HepG2 (cell line): ENCODE data around the gene CAMTA2. TPM values are rescaled to one million over a fixed set of nuclear protein-coding genes. Genes with fewer than 3 reads are reported as not detected.

Experiments used
- AHR ChIP-seq: IDR thresholded peaks from 2 replicates; pipeline ENCODE4 v1.6.1; 2018; ENCODE audit warnings: missing genetic modification reagents, missing compliant biosample characterization
- ATF1 ChIP-seq: IDR thresholded peaks from 2 replicates; pipeline ENCODE4 v1.6.1; 2016; ENCODE audit warnings: mild to moderate bottlenecking, control low read depth
- HNF4G ChIP-seq, 2 experiments: sonication (generic) in 1 of 2; formaldehyde crosslinking in 1 of 2; IDR thresholded peaks; 2 replicates each; pipeline versions ENCODE4 v1.4.0 to v1.6.1; 2011 to 2020; ENCODE audit warnings: borderline replicate concordance in 2 of 2, low read depth in 2 of 2, mild to moderate bottlenecking in 2 of 2, low read length in 1 of 2, missing genetic modification reagents in 1 of 2, moderate library complexity in 1 of 2
- MXD1 ChIP-seq: sonication (generic); formaldehyde crosslinking; IDR thresholded peaks from 2 replicates; pipeline ENCODE4 v1.4.0; 2020; ENCODE audit warnings: mild to moderate bottlenecking, missing genetic modification reagents
- MXI1 ChIP-seq: IDR thresholded peaks from 3 replicates; pipeline ENCODE4 v1.6.1; 2012; ENCODE audit warnings: low read depth, low read length, inconsistent platforms, borderline replicate concordance
- NFE2 ChIP-seq: sonication (generic); formaldehyde crosslinking; IDR thresholded peaks from 2 replicates; pipeline ENCODE4 v1.4.0; 2020; ENCODE audit warnings: missing genetic modification reagents
- SAP130 ChIP-seq: IDR thresholded peaks from 2 replicates; pipeline ENCODE4 v1.6.1; 2016; ENCODE audit warnings: low read depth
- ZNF276 ChIP-seq: sonication (generic); formaldehyde crosslinking; IDR thresholded peaks from 2 replicates; pipeline ENCODE4 v1.4.0; 2020; ENCODE audit warnings: mild to moderate bottlenecking, low read depth, missing genetic modification reagents
- ZNF280B ChIP-seq: sonication (generic); formaldehyde crosslinking; IDR thresholded peaks from 2 replicates; pipeline ENCODE4 v1.5.0; 2020; ENCODE audit warnings: missing genetic modification reagents, mild to moderate bottlenecking, borderline replicate concordance
- ZNF329 ChIP-seq: sonication (generic); formaldehyde crosslinking; IDR thresholded peaks from 2 replicates; pipeline ENCODE4 v1.9.0; 2021; ENCODE audit warnings: low read depth, mild to moderate bottlenecking, missing genetic modification reagents
- ZNF451 ChIP-seq: sonication (generic); formaldehyde crosslinking; IDR thresholded peaks from 2 replicates; pipeline ENCODE4 v1.5.0; 2020; ENCODE audit warnings: mild to moderate bottlenecking, missing genetic modification reagents
- ZNF569 ChIP-seq: sonication (generic); formaldehyde crosslinking; IDR thresholded peaks from 2 replicates; pipeline ENCODE4 v1.5.0; 2020; ENCODE audit warnings: mild to moderate bottlenecking, missing genetic modification reagents, moderate library complexity, borderline replicate concordance
- ZNF609 ChIP-seq: sonication (generic); formaldehyde crosslinking; IDR thresholded peaks from 2 replicates; pipeline ENCODE4 v1.4.0; 2020; ENCODE audit warnings: mild to moderate bottlenecking, missing genetic modification reagents, borderline replicate concordance
- ZNF614 ChIP-seq: IDR thresholded peaks from 2 replicates; pipeline ENCODE4 v1.6.1; 2018; ENCODE audit warnings: missing biosample characterization, missing genetic modification reagents, inconsistent platforms, borderline replicate concordance
- ZNF639 ChIP-seq: conservative IDR thresholded peaks from 2 replicates; pipeline ENCODE4 v1.6.1; 2018; ENCODE audit warnings: missing genetic modification reagents
- ZNF878 ChIP-seq: sonication (generic); formaldehyde crosslinking; IDR thresholded peaks from 2 replicates; pipeline ENCODE4 v1.8.1; 2023; ENCODE audit warnings: mild to moderate bottlenecking, missing genetic modification reagents, moderate library complexity
- ZSCAN25 ChIP-seq: sonication (generic); formaldehyde crosslinking; IDR thresholded peaks from 2 replicates; pipeline ENCODE4 v1.8.0; 2022; ENCODE audit warnings: mild to moderate bottlenecking, missing genetic modification reagents
- polyA plus RNA-seq, 8 experiments: library from polyadenylated mRNA; depleted of rRNA in 3 of 8; stranded (reverse) in 7 of 8; unstranded in 1 of 8; fragments of >200 nt; fragmentation: Illumina TruSeq in 4 of 8; extraction: Trizol in 4 of 8; gene quantifications; 2 replicates each; pipeline versions ENCODE4 v1.2.1 to v1.2.3, GENCODE V29; 2011 to 2016; ENCODE audit warnings: low read depth in 4 of 8, missing spikeins in 1 of 8, mixed read lengths in 1 of 8; ENCODE audit not compliant: insufficient read depth in 1 of 8
- total RNA-seq, 5 experiments: library from RNA; depleted of rRNA; stranded (reverse); fragments of >200 nt; fragmentation: Illumina TruSeq; extraction: Trizol; gene quantifications; 2 replicates each; pipeline ENCODE4 v1.2.3, GENCODE V29; 2016; ENCODE audit warnings: low read depth in 1 of 5

CAMTA2 gene
- total and polyA plus RNA-seq, 2 of the 13 experiments (the other 11 are each of a cell fraction or from before 2014, with no cell fraction given) = 4.1 to 7.1 TPM

- TF ChIP-seq ZNF609 (CRISPR knock-in tag) (no peak), ZNF569 (no peak), ZNF451 (CRISPR knock-in tag) (peak; percentile 71; the same call in 1 of the 2 replicates), ZNF329 (0 out of 2 replicates have a peak, but pooled peaks have one; percentile 35), ZNF280B (CRISPR knock-in tag) (no peak), ZNF614 (CRISPR knock-in tag) (peak; percentile 71; the same call in 1 of the 2 replicates), HNF4G (IDR thresholded peaks at IDR 0.05; ENCODE audit: borderline replicate concordance, low read depth, low read length) (0 out of 2 replicates have a peak, but pooled peaks have one; percentile 15), HNF4G (CRISPR knock-in tag; IDR thresholded peaks at IDR 0.05; ENCODE audit: borderline replicate concordance, low read depth) (peak; percentile 54; the same call in 1 of the 2 replicates), MXD1 (CRISPR knock-in tag) (no peak), SAP130 (CRISPR knock-in tag) (peak; percentile 81), NFE2 (CRISPR knock-in tag) (no peak), ZNF276 (CRISPR knock-in tag) (no peak), ZNF639 (CRISPR knock-in tag) (no peak; the same call in 1 of the 2 replicates), ZSCAN25 (CRISPR knock-in tag) (peak; percentile 70; the same call in 1 of the 2 replicates), AHR (CRISPR knock-in tag) (no peak), ATF1 (no peak), ZNF878 (no peak), MXI1 (peak; percentile 26; the same call in 1 of the 3 replicates)
Observed at GRCh38 chr17:4986951-4987766, at the start of gene CAMTA2 (continued).
